AG09319 (cell line): ENCODE data around the gene GRK5.

ENCODE experiments used
- DNase-seq: peaks from one replicate; pipeline ENCODE4 v3.0.0-alpha.2; 2010; ENCODE audit warnings: low read depth; ENCODE audit errors: extremely low read depth
- CTCF ChIP-seq: IDR thresholded peaks from 2 replicates; pipeline ENCODE4 v1.5.1; 2011; ENCODE audit warnings: low read depth, mild to moderate bottlenecking, inconsistent platforms, low read length, moderate library complexity

The GRK5 gene

DNA sequence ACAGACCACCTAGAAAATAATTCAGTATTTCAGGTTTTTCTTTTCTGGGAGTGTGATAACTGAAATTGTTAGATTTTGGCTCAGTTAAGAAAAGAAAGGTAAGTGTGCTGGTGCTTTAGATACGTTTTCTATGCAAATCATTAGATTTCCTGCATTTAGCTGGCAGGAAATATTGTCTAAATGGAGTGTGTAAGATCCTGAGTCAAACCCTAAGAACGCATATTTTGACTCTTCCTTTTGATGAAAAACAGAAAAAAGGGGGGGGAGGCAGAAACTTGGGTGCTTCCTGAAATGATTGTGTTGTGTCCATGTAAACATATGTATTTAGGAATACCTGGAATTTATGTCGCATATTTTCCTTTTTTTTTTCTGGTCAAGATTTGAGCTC, 1.2 kb downstream of the GRK5 start:
- DNase-seq = no peak
- TF ChIP-seq CTCF = no peak

GRCh38 chr10:119209035-119209735, 1.8 kb downstream of the GRK5 start:
- DNase-seq = no peak
- peak; percentile 87 for TF ChIP-seq CTCF

- no peak for TF ChIP-seq CTCF
- no peak for DNase-seq
Observed at GRCh38 chr10:119209736-119210355, 2.5 kb downstream of the GRK5 start.

DNA sequence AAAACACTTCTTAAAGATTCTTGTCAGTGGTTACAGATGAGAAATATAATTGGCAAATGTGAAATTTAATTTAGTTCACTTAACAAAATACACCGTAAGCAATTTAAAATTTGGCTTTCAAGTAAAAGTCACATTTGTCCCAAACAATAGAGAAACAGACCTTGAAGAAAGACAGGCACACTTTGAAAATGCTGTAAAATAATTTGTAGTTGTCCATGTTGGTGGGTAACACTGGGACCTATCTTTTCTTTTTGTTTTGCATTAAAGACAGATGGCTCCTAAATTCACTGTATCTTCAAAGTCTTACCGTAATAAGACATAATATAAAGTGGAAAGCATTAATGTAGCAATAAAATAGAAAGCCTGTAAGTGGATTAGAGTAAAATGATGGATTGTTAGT, 3.3 kb downstream of the GRK5 start:
- no peak for DNase-seq
- TF ChIP-seq CTCF = no peak

GRCh38 chr10:119211176-119211575, 3.8 kb downstream of the GRK5 start:
- no peak for TF ChIP-seq CTCF
- DNase-seq = no peak

GRCh38 chr10:119211625-119212441, 4.5 kb downstream of the GRK5 start:
- no peak for DNase-seq
- TF ChIP-seq CTCF = no peak

DNA sequence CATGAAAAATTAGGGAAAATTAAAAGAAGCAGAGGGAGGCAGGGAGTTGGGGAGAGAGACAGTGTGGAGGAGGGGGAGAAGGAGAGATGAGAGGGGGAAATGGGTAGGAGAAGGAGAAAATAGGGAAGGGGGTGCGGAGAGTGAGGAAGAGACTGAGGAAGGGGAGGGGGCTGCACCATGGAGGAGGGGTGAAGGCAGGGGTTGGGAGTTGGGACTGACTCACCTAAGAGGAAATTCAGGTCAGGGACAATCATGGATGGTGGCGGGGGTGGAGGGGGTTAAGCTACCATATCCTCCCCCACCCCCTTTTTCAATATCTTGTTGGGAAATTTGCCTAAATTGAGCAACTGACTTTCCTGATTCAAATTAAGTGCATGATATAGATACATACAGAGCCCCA, 8.0 kb downstream of the GRK5 start:
- no peak for TF ChIP-seq CTCF
- DNase-seq = no peak
